Activated CD4-positive, alpha-beta T cell treated with anti-CD3 and anti-CD28 coated beads for 1 hour (primary cell): Measurements from ENCODE around the gene NT5M.

Source experiments
- DNase-seq: peaks from one replicate; pipeline ENCODE4 v3.0.0-alpha.2; 2020

The NT5M gene

GRCh38 chr17:17395885-17396284 is 92.7 kb downstream of the NT5M start:
- no peak for DNase-seq
